ENCODE measurements around the gene XKR3. TPM values are rescaled to one million over a fixed set of nuclear protein-coding genes. Genes with fewer than 3 reads are reported as not detected.

Gene XKR3
- total RNA-seq, 1 donor from 2014 or later, result not detected

DNA sequence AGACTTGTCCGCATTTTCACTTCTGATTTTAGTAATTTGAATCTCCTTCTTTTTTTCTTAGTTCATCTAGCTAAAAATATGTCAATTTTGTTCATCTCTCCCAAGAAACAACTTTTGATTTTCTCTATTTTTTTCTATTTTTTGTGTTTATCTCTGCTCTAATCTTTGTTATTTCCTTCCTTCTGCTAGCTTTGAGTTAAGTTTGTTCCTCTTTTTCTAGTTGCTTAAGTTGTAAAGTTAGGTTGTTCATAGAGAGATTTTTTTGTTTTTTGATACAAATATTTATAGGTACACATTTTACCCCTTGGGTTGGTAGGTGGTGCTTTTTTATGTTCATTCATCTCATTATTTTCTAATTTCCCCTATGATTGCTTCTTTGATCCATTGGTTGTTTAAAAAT is 22.1 kb upstream of the XKR3 start:
- H3K4me1 Mint-ChIP-seq (ENCODE audit: low read depth), result no peaks in the 10 kb centered on the region
- H3K27ac Mint-ChIP-seq (ENCODE audit: unreplicated experiment), result no peak overlapping the region
- DNase-seq (ENCODE audit: low spot score), result no peak
- no peak overlapping the region for H3K4me3 Mint-ChIP-seq (ENCODE audit: unreplicated experiment)
- TF ChIP-seq, protein P1, sequence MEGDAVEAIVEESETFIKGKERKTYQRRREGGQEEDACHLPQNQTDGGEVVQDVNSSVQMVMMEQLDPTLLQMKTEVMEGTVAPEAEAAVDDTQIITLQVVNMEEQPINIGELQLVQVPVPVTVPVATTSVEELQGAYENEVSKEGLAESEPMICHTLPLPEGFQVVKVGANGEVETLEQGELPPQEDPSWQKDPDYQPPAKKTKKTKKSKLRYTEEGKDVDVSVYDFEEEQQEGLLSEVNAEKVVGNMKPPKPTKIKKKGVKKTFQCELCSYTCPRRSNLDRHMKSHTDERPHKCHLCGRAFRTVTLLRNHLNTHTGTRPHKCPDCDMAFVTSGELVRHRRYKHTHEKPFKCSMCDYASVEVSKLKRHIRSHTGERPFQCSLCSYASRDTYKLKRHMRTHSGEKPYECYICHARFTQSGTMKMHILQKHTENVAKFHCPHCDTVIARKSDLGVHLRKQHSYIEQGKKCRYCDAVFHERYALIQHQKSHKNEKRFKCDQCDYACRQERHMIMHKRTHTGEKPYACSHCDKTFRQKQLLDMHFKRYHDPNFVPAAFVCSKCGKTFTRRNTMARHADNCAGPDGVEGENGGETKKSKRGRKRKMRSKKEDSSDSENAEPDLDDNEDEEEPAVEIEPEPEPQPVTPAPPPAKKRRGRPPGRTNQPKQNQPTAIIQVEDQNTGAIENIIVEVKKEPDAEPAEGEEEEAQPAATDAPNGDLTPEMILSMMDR (IDR thresholded peaks at IDR 0.05), result no peak
- H3K36me3 Mint-ChIP-seq (ENCODE audit: low read depth), result peaks cover 1% of the 10 kb centered on the region
- H3K9me3 Mint-ChIP-seq (ENCODE audit: low read depth), result peaks cover 47% of the 10 kb centered on the region
- no peaks in the 10 kb centered on the region for H3K27me3 Mint-ChIP-seq (ENCODE audit: low read depth)

DNA sequence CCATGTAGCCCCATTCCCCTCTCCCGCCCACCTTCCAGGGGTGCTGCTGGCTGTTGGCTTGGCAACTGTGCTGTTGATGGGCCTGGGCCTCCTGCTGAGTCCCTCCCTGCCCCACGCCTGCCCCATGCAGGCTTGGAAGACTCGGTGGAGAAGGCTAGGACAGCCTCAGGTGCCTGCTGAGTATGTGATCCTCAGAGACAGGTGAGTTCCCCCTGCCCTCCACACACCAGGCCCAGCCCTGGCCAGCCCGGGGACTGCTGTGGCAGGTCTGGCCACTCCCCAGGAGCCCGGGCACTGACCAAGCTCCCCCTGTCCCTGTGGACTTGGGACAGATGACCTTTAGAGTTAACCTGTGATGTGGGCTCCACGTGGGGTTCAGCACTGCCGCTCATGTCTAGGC is 20.7 kb upstream of the XKR3 start:
- Mint-ChIP-seq H3K9me3 (ENCODE audit: low read depth) (peaks cover 41% of the 10 kb centered on the region), H3K4me3 (ENCODE audit: unreplicated experiment) (no peak overlapping the region), H3K36me3 (ENCODE audit: low read depth) (peaks cover 1% of the 10 kb centered on the region), H3K27me3 (ENCODE audit: low read depth) (no peaks in the 10 kb centered on the region), H3K4me1 (ENCODE audit: low read depth) (no peaks in the 10 kb centered on the region), H3K27ac (ENCODE audit: unreplicated experiment) (no peak overlapping the region)
- DNase-seq (ENCODE audit: low spot score), result peak; percentile 79
- TF ChIP-seq, protein P1 (IDR thresholded peaks at IDR 0.05), result no peak

DNA sequence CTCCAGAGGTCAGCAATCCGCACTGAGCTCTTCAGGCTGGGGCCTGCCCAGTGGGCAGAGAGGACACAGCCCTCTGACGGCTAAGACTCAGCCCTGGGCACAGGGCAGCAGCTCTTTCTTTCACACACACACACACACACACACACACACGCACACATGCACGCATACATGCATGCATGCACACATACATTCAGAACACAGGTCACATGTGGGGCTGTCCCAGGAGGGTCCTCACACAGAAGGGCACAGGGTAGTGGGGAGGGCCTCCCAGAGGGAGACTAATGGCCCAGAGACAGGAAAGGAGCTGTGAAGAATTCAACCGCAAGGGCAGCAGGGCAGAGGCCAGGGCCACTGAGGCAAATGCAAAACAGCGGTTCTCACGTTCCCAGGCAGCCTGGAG is 20.3 kb upstream of the XKR3 start:
- Mint-ChIP-seq H3K36me3 (ENCODE audit: low read depth) (peaks cover 1% of the 10 kb centered on the region), H3K27me3 (ENCODE audit: low read depth) (no peaks in the 10 kb centered on the region), H3K9me3 (ENCODE audit: low read depth) (peaks cover 43% of the 10 kb centered on the region), H3K27ac (ENCODE audit: unreplicated experiment) (no peak overlapping the region), H3K4me3 (ENCODE audit: unreplicated experiment) (no peak overlapping the region), H3K4me1 (ENCODE audit: low read depth) (no peaks in the 10 kb centered on the region)
- peak; percentile 51 for DNase-seq (ENCODE audit: low spot score)
- TF ChIP-seq, protein P1 (IDR thresholded peaks at IDR 0.05), result no peak

DNA sequence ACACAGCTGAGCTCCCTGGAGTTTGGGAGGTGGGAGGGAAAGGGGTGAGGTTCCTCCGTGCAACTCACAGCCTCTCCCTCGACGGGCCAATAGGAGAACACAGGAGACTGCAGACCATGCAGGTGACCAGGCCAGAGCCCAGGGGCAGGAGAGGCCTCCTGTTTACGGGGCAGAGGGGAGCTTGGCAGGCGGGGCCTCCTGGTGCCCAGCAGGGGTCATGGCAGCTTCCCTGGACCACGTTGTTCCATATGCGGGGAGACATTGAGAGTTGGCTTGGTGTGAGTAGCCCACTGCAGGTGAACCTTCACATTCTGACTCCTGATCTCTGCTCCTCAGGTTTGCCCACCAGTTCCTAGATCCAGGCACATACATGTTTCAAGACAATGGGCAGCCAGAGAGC is 19.3 kb upstream of the XKR3 start:
- Mint-ChIP-seq H3K4me1 (ENCODE audit: low read depth) (no peaks in the 10 kb centered on the region), H3K4me3 (ENCODE audit: unreplicated experiment) (no peak overlapping the region), H3K27ac (ENCODE audit: unreplicated experiment) (no peak overlapping the region), H3K27me3 (ENCODE audit: low read depth) (no peaks in the 10 kb centered on the region), H3K9me3 (ENCODE audit: low read depth) (peaks cover 43% of the 10 kb centered on the region), H3K36me3 (ENCODE audit: low read depth) (peaks cover 1% of the 10 kb centered on the region)
- TF ChIP-seq, protein P1 (IDR thresholded peaks at IDR 0.05), result no peak
- peak; percentile 78 for DNase-seq (ENCODE audit: low spot score)

DNA sequence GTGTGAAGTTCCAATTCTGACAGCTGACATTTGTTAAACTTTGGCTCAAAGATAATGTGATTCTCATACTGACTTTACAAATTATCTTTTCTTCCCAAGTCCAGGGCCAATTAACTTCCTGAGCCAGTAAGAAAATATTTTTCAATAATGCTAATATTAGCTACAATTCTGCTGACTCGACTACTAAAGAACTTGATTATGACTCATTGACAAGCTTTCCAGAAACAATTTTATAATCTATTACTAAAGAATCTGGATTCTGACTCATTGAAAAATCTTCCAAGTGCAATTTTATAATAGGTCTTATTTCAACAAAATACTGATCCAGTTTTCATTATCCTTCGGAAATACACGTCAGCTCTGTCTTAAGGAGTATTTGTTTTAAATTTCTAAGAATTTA is 12.9 kb upstream of the XKR3 start:
- Mint-ChIP-seq H3K27me3 (ENCODE audit: low read depth) (no peaks in the 10 kb centered on the region), H3K4me1 (ENCODE audit: low read depth) (no peaks in the 10 kb centered on the region), H3K27ac (ENCODE audit: unreplicated experiment) (no peak overlapping the region), H3K9me3 (ENCODE audit: low read depth) (peaks cover 34% of the 10 kb centered on the region), H3K36me3 (ENCODE audit: low read depth) (no peaks in the 10 kb centered on the region), H3K4me3 (ENCODE audit: unreplicated experiment) (no peak overlapping the region)
- TF ChIP-seq, protein P1 (IDR thresholded peaks at IDR 0.05), result no peak
- DNase-seq (ENCODE audit: low spot score), result no peak
